GM18520 (cell line): Measurements from ENCODE around the gene RPS6KB1.
"Not testable (repeated sequence)": the region's sequence is repeated elsewhere in the genome, so short reads cannot be mapped to it uniquely, and the experiment has no call there.

ENCODE experiments used
- ATAC-seq: cut with Tn5 transposase; IDR thresholded peaks from one replicate; pipeline ENCODE4 v1.9.1; 2021; ENCODE audit not compliant: unreplicated experiment

The RPS6KB1 gene

GRCh38 chr17:59870482-59870881, 22.4 kb upstream of the RPS6KB1 start:
- ATAC-seq = no peak

DNA sequence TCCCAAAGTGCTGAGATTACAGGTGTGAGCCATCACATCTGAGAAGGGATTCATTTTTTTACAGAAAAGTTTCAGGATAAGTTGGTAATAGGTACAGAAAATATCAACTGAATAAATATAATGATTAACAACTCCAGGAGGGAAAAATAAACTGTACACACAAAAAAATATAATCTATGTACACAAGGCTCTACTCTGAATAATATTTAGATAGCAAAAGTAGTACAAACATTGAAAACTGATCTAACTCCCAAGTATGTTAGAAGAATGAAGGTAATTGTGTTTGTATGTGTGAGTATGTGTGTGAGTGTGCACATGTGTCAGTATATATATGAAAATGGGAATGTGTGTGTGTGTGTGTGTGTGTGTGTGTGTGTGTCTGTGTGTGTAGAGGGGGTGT, 20.6 kb upstream of the RPS6KB1 start:
- ATAC-seq = no peak

GRCh38 chr17:59873414-59873813, 19.5 kb upstream of the RPS6KB1 start:
- not testable (repeated sequence) for ATAC-seq

- no peak for ATAC-seq
Measured at GRCh38 chr17:59874376-59874775, 18.5 kb upstream of the RPS6KB1 start.

- no peak for ATAC-seq
Measured at GRCh38 chr17:59876107-59876506, 16.8 kb upstream of the RPS6KB1 start.

DNA sequence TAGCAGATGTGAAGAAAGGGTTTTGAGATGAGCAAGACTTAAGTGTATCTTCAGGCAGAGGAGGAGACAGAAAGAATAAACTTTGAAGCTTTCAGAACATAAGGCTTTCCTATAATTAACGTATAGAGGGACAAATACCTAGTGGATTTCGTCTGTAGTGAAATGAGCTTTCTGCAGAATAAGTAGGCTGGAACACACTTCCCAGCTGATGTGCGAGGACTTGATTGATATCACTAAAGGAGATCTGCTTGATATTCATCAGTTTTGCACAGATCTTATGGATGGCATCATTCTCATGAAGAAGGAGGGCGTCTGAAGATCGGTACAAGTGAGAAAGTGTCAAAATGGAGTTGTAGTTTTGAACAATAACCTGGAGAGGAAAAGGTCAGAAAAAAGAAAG, 15.0 kb upstream of the RPS6KB1 start:
- ATAC-seq = no peak

DNA sequence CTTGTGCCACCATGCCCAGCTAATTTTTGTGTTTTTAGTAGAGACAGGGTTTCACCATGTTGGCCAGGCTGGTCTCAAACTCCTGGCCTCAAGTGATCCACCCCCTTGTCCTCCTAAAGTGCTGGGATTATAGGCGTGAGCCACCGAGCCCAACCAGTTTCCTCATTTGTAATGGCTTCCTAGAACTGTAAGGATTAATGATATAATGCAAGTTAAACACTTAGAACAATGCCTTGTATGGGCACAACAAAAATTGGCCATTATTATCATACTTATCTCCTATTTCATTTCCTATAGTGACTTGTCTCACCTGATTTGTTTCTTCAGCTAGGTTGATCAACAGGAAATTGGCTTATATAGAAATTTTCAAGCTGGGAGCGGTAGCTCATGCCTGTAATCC, 14.3 kb upstream of the RPS6KB1 start:
- no peak for ATAC-seq

- ATAC-seq = no peak
Measured at GRCh38 chr17:59884861-59885260, 8.1 kb upstream of the RPS6KB1 start.

DNA sequence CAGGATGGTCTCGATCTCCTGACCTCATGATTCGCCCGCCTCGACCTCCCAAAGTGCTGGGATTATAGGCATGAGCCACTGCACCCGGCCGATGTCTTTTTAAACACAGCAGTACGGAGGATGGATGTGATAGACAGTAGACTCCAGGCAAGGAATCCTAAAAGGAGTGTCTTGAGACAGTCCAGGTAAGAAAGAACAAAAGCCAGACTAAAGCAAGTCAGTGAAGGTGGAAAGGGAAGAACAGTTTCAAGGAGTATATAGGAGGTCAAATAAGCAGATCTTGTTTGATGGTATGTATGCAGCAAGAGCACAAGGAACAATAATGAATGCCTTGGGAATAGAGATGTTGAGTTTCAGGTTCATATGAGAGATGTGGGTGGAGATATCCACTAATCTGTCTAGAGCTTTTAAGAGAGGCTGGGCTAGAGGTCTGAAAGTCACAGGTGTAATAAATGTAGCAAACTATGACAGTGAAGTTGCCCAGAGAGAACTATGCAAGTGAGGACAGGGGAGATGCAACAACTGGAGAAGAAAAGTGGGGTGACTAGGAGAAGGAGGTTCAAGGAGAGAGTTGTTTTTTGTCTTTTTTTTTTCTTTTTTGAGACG, 4.7 kb upstream of the RPS6KB1 start:
- ATAC-seq = no peak

DNA sequence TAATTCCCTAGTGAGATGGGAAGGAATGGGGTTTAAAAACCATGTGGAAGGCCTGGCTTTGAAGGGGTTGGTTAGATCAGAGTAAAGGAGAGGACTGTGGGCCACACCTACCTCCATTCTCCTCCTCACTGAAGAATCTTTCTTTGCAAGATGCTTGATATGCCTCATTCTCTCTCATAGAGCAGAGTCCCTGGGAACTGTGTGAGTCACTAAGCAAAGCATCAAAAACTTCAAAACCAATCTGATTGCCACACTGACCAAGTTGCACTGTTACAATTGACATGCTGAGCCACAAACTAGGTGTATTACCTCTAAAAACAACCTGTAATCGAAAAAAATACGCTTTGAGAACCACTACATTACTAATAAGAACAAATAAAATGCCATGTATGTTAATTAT, 2.2 kb upstream of the RPS6KB1 start:
- no peak for ATAC-seq

- ATAC-seq = no peak
Measured at GRCh38 chr17:59892251-59892923, 534 bp upstream of the RPS6KB1 start.

DNA sequence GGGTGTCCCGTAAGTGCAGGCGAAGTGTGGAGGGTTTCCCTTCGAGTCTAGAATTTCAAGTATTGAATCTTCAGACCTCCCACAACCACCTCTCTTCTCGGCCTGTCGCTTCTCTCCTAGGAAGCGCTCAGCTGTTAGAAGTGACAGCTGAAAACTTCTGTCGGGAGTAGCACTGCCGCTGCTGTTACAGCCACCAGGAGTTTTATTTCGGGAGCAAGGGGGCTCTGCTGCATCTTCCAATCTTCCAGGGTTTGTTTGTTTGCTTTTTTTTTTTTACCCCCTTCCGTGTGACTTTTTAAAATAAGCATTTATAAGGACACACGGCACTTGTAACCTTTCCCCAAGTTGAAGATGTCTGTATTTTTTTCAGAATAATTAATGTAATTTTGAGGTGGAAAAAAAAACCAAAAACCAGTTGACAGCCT, 767 bp downstream of the RPS6KB1 start:
- ATAC-seq = no peak

GRCh38 chr17:59897090-59897489, 4.2 kb downstream of the RPS6KB1 start:
- ATAC-seq = no peak

DNA sequence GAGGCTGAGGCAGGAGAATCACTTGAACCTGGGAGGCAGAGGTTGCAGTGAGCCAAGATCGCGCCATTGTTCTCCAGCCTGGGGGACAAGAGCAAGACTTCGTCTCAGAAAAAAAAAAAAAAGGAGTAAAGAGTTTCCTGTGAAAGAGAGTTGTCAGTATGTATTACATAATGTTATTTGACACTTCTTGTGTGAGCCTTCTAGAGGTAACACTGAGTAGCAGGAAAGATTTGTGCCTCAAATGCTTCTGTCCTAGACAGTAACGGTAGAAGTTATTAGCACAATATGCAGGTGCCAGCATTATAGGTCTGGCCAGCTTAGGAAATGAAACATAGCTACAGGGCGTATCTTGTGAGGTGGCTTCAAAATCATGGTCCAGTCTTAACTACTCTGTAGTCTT, 6.2 kb downstream of the RPS6KB1 start:
- no peak for ATAC-seq

- no peak for ATAC-seq
Measured at GRCh38 chr17:59901604-59902003, 8.7 kb downstream of the RPS6KB1 start.

DNA sequence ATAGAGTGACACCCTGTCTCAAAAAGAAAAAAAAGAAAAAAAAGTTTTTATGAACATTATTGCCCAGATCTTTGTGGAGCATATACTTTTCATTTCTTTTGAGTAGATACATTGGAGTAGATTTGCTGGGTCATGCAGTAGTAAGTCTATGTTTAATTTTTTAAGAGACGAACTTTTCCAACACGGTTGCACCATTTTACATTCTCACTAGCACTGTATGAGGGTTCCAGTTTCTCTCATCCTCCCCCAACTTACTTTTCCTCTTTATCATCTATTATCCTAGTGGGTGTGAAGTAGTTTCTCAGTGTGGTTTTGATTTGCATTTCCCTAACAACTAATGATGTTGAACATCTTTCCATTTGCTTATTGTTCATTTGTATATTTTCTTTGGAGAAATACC, 10.5 kb downstream of the RPS6KB1 start:
- ATAC-seq = no peak

DNA sequence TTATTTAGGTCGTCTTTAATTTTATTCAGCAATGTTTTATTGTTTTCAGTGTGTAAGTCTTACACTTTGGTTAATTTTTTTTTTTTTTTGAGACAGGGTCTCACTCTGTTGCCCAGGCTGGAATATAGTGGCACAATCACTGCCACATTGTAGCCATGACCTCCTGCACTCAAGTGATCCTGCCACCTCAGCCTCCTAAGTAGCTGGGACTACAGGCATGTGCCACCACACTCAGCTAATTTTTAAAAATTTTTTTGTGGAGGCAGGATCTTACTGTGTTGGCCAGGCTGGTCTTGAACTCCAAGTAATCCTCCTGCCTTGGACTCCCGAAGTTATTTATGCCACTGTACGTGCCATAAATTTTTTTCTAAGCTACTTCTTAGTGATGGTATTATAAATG, 14.5 kb downstream of the RPS6KB1 start:
- ATAC-seq = no peak

- ATAC-seq = no peak
Measured at GRCh38 chr17:59914274-59914854, 21.4 kb downstream of the RPS6KB1 start.

GRCh38 chr17:59916446-59916845, 23.5 kb downstream of the RPS6KB1 start:
- ATAC-seq = no peak

GRCh38 chr17:59920637-59921036, 27.7 kb downstream of the RPS6KB1 start:
- not testable (repeated sequence) for ATAC-seq

DNA sequence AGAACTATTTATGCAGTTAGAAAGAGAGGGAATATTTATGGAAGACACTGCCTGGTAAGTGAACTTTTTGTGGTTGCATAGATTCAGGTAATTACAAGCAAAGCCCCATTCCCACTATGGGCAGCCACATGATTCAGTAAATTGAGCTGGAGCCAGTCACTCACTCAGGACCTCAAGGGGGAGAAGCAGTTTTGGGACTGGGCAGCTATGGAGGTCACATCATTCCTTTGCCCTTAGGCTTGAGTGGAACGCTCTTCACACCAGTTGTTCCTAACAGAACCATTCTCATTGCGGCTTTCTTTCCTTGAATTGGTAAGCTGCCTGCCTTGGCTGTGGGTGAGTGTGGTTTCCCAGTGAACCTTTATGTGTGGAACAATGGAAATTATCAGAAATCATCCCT, 37.2 kb downstream of the RPS6KB1 start:
- not testable (repeated sequence) for ATAC-seq

- ATAC-seq = not testable (repeated sequence)
Measured at GRCh38 chr17:59930768-59931167, 37.8 kb downstream of the RPS6KB1 start.

GRCh38 chr17:59933317-59933716, 40.4 kb downstream of the RPS6KB1 start:
- not testable (repeated sequence) for ATAC-seq
